D721Med (cell line): ENCODE results near the gene C4BPB.

Experiments
- DNase-seq: peaks from one replicate; pipeline ENCODE4 v3.0.0; 2011; ENCODE audit warnings: low spot score; ENCODE audit not compliant: insufficient read length
- FAIRE-seq: peaks from 2 replicates; lab custom pipeline; 2011; peaks lifted over from hg19 to GRCh38; lab: Jason Lieb, UNC
- CTCF ChIP-seq: IDR thresholded peaks from 2 replicates; pipeline ENCODE4 v1.5.1; 2012; ENCODE audit warnings: mild to moderate bottlenecking, control low read depth; ENCODE audit not compliant: insufficient read depth; ENCODE audit errors: missing control alignments

C4BPB gene

GRCh38 chr1:207060596-207060995 is 28.1 kb upstream of the C4BPB start:
- TF ChIP-seq CTCF, result no peak
- no peak for DNase-seq
- FAIRE-seq, result no peak

DNA sequence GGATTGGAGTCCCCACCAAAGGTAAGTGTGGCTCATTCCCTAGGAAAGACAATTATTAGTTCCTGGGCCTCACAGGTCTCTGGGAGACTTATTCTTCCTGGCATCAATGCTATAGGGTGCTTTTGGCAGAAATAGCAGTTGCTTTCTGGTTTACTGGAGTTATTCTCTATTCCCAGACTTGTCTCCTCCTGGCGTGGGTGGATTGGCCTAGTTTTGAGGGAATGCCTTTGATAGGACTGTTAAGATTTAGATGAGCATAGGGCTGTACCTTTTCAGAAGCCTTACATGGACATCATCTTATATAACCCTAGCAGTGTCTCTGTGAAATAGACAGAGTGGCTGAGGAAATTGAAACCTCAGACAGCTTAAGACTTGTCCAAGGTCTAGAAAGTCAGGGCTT is 26.6 kb upstream of the C4BPB start:
- FAIRE-seq (no peak), DNase-seq (no peak)
- no peak for TF ChIP-seq CTCF

DNA sequence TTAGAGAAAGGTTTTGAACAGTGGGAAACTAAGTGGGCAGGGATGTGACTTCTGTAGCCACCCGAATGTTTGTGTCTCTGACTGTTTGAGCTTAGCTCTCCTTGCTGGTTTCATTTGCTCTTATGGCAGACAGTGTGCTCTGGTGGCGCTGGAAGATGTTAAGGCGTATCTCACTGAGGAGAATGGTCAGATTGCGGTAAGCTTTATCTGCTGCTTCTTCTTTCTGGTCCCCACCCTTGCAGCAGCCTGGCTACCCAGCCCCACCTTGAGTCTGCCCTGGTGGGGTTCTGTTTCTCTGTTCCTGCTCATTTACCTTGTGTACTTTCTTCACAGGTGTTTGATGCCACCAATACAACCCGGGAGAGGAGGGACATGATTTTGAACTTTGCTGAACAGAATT is 25.6 kb upstream of the C4BPB start:
- FAIRE-seq (no peak), DNase-seq (no peak)
- no peak for TF ChIP-seq CTCF

- FAIRE-seq (no peak), DNase-seq (no peak)
- TF ChIP-seq CTCF, result no peak
These were observed 24.1 kb upstream of the C4BPB start for GRCh38 chr1:207064561-207064960.

GRCh38 chr1:207067185-207067584 is 21.5 kb upstream of the C4BPB start:
- DNase-seq (no peak), FAIRE-seq (no peak)
- TF ChIP-seq CTCF, result no peak

- FAIRE-seq, result no peak
- no peak for TF ChIP-seq CTCF
- no peak for DNase-seq
These were observed 21.0 kb upstream of the C4BPB start for GRCh38 chr1:207067665-207068064.

DNA sequence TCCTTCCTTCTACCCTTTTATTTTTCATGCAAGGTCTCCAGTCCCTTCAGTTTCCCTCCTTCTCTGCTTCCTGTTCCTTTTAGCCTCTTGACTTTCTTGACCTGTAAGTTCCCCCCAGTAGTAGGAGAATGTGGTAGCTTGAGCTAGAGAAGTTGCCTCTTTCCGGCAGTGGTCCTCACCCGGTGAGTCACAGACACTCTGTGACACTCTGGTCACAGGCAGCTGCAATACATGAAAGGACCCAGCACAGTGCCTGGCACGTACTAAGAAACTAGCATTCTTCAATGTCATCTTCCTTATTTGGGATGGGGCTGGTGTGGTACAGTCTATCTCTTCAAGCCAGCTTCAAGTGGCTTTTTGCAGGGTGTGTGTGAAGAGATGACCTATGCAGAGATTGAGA is 19.6 kb upstream of the C4BPB start:
- no peak for FAIRE-seq
- no peak for TF ChIP-seq CTCF
- no peak for DNase-seq
